HL-60/S4 treated with retinoic acid at 250 ng/mL for 4 days and 3 days (cell line): ENCODE results near the gene ZC2HC1B.

Source experiments
- in situ Hi-C: fragments of 300-500 bp; cut with MboI; formaldehyde crosslinking; loops from 2 replicates; pipeline ENCODE4 v1.7.0; 2022; ENCODE audit warnings: low sequenced_read_pairs

Gene ZC2HC1B

GRCh38 chr6:143961066-143961465, 96.8 kb downstream of the ZC2HC1B start:
- in situ Hi-C loops = no loop called here

GRCh38 chr6:143961886-143962878, 97.9 kb downstream of the ZC2HC1B start:
- in situ Hi-C loops = no loop called here

- in situ Hi-C loops = no loop called here
These were observed 99.1 kb downstream of the ZC2HC1B start for GRCh38 chr6:143963158-143963919.

- in situ Hi-C loops = no loop called here
These were observed 100.4 kb downstream of the ZC2HC1B start for GRCh38 chr6:143964674-143965081.

GRCh38 chr6:143965503-143966171, 101.4 kb downstream of the ZC2HC1B start:
- in situ Hi-C loops = no loop called here

- in situ Hi-C loops = no loop called here
These were observed 102.0 kb downstream of the ZC2HC1B start for GRCh38 chr6:143966312-143966711.

GRCh38 chr6:143967706-143968376, 103.6 kb downstream of the ZC2HC1B start:
- in situ Hi-C loops = no loop called here

GRCh38 chr6:143969077-143969476, 104.8 kb downstream of the ZC2HC1B start:
- in situ Hi-C loops = no loop called here

GRCh38 chr6:143970456-143971218, 106.4 kb downstream of the ZC2HC1B start:
- in situ Hi-C loops = no loop called here

GRCh38 chr6:143971482-143972205, 107.4 kb downstream of the ZC2HC1B start:
- in situ Hi-C loops = no loop called here

GRCh38 chr6:143973097-143973966, 109.1 kb downstream of the ZC2HC1B start:
- in situ Hi-C loops = no loop called here

- in situ Hi-C loops = no loop called here
These were observed 109.8 kb downstream of the ZC2HC1B start for GRCh38 chr6:143974089-143974488.

- in situ Hi-C loops = no loop called here
These were observed 112.6 kb downstream of the ZC2HC1B start for GRCh38 chr6:143976806-143977349.

- in situ Hi-C loops = no loop called here
These were observed 116.6 kb downstream of the ZC2HC1B start for GRCh38 chr6:143980921-143981320.

- in situ Hi-C loops = no loop called here
These were observed 118.7 kb downstream of the ZC2HC1B start for GRCh38 chr6:143982968-143983367.

- in situ Hi-C loops = no loop called here
These were observed 120.4 kb downstream of the ZC2HC1B start for GRCh38 chr6:143984666-143985065.

GRCh38 chr6:143986463-143987065, 122.3 kb downstream of the ZC2HC1B start:
- in situ Hi-C loops = no loop called here
